AG09319 (cell line): ENCODE data around the gene ZNF792.

Experiments used
- DNase-seq: peaks from one replicate; pipeline ENCODE4 v3.0.0-alpha.2; 2010; ENCODE audit warnings: low read depth; ENCODE audit errors: extremely low read depth
- TF ChIP-seq, protein P1 (sequence below): IDR thresholded peaks from 2 replicates; pipeline ENCODE4 v1.5.1; 2011; ENCODE audit warnings: low read depth, mild to moderate bottlenecking, inconsistent platforms, low read length, moderate library complexity

The ZNF792 gene

DNA sequence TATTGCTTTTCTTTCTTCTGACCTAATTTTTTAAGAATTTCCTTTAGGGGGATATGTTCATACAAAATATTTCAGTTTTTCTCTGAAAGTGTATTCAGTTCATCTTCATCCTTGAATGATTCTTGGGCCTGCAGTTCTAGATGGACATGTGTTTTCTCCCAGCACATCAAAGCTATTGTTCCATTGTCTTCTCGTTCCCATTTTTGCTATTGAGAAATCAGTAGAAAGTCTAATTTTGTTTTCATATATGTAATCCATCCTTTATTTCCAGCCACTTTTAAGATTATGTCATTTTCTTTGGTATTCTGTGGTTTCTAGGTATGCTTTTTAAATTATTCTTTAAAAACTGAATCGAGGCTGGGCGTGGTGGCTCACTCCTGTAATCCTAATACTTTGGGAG lies 20.3 kb upstream of the ZNF792 start:
- DNase-seq, result no peak
- TF ChIP-seq, protein P1, sequence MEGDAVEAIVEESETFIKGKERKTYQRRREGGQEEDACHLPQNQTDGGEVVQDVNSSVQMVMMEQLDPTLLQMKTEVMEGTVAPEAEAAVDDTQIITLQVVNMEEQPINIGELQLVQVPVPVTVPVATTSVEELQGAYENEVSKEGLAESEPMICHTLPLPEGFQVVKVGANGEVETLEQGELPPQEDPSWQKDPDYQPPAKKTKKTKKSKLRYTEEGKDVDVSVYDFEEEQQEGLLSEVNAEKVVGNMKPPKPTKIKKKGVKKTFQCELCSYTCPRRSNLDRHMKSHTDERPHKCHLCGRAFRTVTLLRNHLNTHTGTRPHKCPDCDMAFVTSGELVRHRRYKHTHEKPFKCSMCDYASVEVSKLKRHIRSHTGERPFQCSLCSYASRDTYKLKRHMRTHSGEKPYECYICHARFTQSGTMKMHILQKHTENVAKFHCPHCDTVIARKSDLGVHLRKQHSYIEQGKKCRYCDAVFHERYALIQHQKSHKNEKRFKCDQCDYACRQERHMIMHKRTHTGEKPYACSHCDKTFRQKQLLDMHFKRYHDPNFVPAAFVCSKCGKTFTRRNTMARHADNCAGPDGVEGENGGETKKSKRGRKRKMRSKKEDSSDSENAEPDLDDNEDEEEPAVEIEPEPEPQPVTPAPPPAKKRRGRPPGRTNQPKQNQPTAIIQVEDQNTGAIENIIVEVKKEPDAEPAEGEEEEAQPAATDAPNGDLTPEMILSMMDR, result no peak

DNA sequence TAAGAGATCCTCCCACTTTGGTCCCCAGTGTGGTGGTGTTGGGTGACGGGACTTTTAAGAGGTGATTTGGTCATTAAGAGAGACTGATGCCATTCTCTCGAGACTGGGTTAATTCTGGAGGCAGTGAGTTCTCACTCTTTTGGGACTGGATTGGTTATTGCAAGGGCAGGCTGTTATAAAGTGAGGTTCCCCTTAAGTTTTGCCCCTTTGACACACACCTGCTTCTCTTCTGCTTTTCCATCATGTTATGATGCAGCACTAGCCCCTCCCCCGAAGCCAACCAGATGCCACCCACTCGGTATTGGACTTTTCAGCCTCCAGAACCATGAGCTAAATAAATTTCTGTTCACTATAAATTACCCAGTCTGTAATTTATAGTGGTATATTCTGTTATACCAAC lies 19.8 kb upstream of the ZNF792 start:
- DNase-seq, result no peak
- TF ChIP-seq, protein P1, result no peak

DNA sequence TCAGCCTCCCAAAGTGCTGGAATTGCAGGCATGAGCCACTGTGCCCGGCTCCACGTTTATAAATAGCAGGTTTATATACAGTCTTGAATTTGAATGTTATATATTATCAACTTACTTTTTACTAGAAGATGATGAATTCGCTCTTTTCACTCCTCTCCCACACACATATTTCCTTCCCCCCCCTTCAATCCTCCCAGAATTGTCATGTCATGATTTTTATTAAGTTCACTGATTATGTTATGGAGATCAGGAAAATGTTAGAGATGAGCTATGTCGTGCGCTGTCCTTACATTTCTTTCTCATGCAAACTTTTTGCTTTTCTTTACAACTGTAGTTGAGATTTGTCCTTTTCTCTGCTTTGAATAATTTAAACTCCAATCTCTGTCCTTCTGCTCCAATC lies 18.2 kb upstream of the ZNF792 start:
- TF ChIP-seq, protein P1, result no peak
- no peak for DNase-seq

DNA sequence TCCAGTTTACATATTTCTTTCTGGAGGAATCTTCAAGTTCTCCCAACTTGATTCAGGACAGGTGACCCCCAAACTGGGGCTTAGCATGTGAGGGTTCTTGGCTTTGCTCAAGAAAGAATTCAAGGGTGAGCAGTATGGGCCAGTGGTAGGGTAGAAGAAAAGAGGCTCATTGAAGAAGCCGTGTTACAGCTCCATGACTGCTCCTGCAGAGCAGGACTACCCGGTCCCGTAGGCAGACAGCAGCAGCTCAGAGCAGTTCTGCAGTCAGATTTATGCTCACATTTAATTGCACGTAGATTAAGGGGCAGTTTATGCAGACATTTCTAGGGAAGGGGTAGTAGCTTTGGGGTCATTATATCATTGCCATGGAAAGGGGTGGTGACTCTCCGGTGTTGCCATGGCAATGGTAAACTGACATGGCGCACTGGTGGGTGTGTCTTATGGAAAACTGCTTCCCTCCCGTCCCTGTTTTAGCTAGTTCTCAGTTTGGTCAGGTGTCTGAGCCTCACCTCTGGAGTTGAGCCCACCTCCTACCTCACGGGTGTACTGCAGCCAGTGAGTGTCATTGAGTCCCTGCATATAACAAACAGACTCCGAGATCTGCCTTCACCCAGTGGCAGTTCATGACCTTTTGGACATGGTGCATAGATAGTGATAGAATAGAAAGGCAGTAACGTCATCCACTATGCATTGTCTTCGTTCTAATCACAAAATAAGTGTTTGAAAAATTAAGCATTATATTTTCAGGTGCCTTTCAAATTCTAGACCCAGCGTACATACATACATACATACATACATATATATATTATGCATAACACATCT lies 16.0 kb upstream of the ZNF792 start:
- TF ChIP-seq, protein P1, result no peak
- no peak for DNase-seq

DNA sequence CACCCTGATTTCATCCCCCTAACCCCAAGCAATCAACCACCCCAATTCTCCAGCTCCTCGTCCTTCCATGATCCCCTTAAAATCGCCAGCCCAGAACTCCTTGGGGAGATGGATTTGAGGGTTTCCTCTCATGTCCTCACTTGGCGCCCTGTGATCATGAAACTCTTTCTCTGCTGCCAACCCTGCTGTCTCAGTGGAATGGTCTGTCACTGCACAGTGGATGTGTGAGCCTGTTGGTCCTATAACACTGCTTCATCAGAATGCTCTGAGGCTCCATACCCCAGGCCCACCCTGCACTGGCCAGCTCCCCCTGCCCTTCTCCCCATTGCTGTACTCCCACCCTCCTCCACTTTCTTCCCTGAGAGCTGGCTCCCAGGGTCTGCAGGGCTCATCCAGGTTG lies 12.6 kb upstream of the ZNF792 start:
- TF ChIP-seq, protein P1, result no peak
- DNase-seq, result no peak

DNA sequence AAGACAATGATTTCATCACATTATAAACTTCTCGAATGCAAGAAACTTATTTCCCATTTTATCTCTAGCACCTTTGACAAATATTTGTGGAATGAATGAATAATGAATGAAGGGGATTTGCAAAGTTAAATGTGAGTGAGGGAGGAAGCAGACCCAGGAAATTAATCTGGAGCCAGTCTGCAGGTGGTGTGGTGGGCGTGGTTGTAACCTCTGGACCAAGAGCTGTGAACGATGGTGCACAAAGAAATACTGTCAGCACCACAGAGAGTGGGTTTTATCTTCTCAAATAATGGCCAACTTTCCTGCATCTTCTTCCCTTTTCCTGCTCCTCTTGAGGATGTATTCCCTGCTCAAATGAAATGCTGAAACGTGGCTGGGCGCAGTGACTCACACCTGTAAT lies 11.0 kb upstream of the ZNF792 start:
- DNase-seq, result no peak
- TF ChIP-seq, protein P1, result no peak

DNA sequence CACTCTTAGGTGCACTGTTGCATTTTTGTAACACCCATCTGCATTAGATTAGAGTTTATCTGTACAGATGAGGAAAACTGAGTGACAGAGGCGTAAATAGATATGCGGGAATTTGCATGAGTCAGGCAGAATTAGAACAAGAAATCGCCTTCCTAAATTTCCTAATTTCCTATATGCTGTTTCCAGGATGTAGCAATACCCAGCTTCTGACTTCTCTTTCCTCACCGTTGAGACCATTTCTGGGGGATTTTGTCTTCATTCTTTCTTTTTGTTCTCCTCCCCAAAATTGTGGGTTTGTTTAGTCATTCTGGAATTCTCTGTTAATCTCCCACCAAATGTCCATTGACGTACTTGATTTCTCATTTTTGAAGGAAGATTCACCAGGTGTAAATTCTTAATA lies 10.6 kb upstream of the ZNF792 start:
- TF ChIP-seq, protein P1, result no peak
- no peak for DNase-seq
